HUDEP-2 (cell line): ENCODE measurements around the gene ACOT11.

Experiments
- DNase-seq, 76 experiments: peaks; one replicate each; lab custom pipeline; 2025; ENCODE audit not compliant: unreplicated experiment in 76 of 76; lab: John Stamatoyannopoulos, UW

Gene ACOT11

DNA sequence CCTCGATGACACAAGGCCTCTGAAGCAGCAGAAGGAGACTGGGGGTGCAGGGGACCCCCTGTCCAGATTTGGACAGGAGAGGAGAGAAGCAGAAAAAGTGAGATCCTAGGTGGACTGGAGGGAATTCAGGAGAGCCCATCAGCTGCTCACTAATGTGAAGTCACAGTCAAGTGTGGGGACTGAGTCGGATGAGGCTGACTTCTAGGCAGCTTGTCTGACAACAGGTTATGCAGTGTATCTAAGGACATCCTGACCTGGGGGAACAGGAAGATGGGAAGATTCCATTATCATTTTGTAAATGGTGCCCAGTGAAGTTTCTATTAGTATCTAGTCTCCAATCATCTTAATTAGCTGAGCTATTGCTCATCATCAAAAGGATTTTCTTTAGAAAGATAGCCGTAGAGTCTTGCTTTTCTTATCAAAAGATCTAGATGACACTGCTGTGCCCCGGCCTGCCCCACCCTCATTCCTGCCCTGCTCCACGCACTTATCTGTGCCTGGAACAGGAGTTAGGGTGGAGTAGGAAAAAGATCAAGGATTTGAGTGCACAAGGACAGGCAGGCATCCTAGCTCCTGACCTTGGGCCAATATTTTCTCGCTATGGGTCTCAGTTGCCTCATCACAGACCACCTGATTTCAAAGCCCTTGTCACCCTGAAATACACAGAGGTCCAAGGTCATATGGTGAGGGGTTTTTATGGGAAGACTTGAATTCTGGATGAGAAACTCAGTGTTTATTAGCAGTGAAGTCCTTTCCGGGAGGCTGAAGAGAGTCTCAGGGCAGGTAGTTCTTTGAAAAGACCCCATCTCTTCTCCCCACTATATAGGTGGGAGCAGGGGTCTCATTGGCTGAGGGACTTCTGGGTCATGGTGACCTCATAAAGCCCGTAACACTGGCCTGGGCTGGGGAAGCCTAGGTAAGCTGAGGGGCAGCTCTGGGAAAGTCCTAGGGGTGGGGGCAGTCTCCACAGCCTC lies 93.1 kb downstream of the ACOT11 start, which contains the start of gene MROH7:
Gene MROH7 (plus strand): TSS at position 924 of the 974 bp plus-strand sequence. CDS start 11,141 bp downstream, outside the sequence.
- no peak for DNase-seq

DNA sequence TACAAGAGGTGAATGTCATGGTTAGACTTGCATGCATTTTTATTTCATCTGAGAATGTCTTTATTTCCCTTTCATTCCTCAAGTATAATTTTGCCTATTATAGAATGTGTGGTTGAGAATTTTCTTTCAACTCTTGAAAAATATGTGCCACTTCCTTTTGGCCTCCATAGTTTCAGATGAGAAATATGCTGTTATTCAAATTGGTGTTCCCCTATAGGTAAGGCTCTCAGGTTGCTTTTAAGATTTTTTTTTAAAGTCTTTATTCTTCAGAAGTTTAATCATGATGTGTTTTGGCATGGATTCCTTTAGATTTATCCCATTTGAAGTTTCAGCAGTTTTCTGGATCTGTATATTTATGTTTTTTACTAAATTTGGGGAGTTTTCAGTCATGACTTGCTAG lies 95.7 kb downstream of the ACOT11 start:
- DNase-seq, result no peak

DNA sequence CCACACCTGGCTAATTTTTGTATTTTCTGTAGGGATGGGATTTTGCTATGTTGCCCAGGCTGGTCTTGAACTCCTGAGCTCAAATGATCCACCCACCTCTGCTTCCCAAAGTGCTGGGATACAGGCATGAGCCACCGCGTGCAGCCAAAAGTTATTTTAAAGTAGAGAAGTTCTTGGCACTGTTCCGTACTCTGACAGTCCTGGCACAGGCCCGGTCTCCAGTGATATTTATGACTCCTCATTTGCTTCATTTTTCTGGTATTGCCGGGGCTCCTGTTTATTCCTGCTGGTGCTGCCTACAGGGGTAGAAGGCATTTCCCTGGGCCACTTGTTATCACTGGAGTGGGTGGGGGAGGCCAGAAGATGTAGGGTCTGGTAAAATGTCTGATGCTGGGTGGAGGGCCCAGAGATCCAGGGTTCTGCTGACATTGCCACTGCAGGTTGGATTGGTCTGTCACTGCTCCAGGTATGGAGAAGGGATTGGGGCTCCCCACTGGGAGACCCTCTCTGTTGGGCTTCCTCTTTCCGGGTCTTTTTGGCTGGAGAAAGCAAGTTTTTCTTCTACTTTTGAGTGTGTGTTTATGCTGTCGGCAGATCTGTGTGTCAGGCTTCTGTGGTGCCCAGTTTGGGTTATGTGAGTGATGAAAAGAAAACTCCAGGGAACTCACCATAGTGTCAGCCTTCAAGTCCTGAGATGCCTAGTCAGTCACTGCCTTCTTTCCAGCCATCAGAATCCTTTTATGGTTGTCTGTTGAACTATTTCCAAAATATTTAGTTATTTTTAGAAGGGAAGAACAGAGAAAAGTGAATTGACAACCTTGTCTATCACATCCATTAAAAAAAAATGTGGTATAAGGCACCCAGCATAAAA lies 98.0 kb downstream of the ACOT11 start:
- no peak for DNase-seq

DNA sequence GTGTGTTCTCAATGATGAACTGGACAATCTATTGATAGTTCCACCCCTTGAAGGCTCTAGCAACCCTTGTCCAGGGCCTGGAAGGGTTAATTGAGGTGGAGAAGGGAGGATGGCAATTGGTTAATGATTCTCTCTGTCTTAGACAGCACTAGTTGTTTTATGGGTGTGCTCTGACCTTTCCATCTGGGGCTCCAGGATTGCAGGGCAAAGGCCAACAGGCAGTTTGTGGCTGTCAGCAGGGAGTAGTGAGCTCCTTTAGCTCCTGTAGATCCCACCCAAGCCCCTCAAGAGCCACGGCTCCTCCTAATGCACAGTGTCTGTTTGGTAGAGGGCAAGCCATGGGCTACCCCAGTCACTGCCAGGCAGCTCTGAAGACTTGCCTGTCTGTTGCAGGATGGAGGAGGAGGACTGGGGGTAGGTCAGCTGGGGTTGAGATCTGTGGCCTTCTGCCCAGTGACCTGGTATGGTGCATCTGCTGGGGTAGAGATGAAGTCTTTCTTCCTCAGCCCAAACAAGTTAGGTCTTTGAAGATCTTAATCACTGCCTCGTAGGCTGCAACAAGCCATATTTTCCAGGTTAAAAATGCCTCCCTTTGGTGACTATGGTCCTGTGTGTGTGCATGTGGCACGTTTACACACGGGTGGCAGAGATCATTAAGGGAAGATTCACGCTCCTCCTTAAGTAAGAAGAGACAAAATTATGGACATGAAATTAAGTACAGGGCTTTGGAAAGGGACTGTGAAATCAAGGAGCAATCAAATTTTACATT lies 101.3 kb downstream of the ACOT11 start:
- DNase-seq, result no peak

DNA sequence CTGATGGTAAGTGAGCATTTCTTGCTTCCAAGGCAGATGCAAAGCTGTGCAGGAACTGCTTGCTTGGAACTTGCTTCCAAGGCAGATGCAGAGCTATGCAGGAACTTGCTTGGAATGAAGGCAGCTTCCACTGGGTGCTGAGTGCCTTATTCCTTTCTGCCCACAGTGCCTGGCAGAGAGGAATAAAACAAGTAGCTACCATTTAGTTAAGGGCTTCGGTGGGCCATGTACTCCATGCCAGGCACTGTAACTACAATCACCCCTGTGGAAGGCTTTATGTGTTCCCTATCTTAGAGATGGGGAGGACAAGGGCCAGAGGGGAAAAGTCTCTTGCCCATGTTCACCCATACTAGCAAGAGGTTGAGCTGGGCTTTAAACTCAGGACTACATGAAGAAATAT lies 101.9 kb downstream of the ACOT11 start:
- DNase-seq, result no peak

DNA sequence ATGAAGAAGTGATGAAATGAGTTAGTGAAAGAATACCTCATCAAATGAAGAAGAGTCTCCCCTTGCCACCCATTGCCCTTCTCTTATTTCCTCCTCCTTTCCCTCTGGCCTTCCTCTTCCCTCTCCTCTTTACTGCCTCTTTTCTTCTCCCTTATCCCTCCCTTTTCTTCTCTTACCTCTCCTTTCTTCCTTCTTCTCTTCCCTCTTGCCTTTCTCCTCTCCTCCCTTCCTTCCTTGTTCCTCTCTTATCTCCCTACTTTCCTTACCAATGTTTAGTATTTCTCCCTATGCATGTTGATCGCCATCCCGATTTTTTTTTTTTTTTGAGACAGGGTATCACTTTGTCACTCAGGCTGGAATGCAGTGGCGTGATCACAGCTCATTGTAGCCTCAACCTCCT lies 102.4 kb downstream of the ACOT11 start:
- DNase-seq, result no peak

DNA sequence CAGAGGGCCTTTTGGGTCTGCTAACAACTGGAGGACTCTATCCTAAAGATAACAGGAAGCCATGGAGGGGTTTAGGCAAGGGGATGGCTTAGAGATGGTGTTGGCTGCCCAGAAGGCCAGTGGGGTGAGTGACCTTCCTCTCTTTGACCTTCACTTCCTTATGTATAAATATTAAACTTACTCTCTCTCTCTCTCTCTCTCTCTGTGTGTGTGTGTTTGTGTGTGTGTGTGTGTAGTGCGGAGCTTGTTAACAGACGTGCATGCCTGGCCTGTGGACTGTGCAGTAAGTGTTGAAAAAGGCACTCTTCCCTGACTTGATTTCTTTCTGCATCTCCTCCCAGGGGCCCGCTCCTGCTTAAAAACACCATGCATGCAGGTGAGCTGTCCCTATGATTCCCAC lies 103.6 kb downstream of the ACOT11 start:
- DNase-seq, result no peak

DNA sequence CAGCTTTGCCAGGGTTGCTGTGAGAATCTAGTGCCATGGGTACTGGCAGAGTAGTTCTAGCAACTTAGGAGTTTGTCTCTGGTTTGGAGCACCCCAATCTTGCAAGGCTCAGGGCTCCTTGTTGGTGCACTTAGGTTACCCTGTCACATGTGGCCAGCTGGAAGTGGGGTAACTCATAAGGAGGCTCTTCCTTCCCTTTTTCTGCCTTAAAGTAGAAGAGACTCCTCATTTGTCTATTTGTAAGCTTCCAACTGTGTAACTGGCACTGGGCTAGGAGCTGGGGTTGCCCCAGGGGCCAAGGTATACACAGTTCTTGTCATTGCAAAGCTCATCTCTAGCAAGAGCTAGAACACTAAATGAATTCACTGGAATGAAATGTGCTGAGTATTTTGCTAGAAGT lies 104.1 kb downstream of the ACOT11 start:
- DNase-seq, result no peak

DNA sequence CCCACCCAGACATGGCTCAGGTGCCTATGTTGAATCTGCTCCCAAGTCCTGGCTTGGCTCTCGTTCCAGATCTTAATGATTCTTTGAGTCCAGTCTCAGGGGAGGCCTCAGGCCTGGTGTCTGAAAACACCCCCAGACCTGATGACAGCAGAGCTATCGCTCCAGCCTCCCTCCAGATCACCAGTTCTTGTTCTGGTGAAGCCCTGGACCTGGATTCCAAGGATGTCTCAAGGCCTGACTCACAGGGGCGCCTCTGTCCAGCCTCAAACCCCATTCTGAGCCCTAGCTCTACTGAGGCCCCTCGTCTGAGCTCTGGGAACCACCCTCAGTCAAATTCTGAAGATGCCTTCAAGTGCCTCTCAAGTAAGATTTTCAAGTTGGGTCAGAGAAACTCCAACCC lies 105.0 kb downstream of the ACOT11 start:
- no peak for DNase-seq

DNA sequence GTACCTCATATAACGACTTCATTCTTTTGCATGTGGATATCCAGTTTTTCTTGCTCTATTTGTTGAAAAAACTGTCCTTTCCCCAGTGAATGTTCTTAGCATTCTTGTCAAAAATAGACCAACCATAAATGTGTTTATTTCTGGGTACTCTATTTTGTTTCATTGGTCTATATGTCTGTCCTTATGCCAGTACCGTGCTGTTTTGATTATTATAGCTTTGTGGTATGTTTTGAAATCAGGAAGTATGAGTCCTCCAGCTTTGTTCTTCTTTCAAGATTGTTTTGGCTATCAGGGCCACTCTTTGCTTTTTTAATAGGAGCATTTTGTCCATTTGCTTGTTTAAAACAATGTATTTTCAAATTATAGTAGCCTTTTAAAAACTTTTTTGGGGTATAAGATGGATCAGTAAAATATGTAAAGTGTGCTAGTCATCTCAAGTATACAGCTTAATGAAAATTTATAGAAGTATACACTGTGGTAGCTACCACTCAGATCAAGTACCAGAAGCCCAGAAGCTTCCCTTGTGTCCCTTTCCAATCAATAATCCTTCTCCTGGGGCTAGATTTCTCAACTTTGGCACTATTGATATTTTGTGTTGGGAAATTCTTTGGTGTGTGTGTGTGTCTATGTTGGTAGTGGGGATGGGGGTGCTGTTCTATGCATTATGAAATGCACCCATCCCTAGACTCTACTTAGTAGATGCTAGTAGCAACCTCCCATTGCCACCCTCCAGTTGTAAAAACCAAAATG lies 110.3 kb downstream of the ACOT11 start:
- no peak for DNase-seq
